ENCODE data around the gene CYP1A1.

DNA sequence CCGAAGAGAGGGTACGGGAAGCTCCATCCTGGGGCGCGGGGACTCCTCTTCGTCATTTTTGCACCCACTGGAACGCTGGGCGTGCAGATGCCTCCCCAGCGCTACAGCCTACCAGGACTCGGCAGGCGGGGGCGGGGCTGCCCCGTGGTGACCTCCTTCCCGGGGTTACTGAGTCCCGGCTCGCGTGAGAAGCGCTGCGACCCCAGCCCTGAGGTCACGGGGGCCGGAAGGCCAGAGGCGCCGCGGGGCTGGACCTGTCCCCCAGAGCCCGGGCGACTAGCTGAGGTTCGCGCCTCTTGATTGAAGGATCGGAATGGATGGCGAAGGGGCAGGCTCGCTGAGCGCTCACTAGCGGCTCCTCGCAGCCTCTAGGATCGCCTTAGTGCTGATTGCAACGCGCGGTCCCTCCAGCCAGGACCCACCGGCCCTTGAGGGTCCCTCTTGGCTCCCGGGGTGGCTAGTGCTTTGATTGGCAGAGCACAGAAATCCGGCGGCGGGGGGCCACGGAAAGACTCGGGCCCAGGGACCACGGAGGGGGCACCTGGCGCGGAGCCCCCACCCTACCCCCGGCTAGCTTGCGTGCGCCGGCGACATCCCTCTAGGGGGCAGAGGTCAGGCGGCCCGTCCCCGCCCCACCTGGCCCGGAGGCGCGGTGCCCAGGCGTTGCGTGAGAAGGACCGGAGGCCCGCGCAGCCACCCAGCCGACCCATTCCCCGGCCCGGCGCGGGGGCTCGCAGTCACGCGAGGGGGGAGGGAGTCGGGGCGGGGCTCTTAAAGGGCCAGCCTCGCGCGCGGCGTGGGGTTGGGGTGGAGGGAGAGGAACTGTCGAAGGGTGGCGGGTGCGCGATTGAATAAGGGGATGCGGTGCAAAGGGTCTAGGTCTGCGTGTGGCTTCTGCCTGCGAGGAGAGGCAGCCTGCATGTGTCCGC, 781 bp upstream of the CYP1A1 start:
- TF ChIP-seq, protein P1, sequence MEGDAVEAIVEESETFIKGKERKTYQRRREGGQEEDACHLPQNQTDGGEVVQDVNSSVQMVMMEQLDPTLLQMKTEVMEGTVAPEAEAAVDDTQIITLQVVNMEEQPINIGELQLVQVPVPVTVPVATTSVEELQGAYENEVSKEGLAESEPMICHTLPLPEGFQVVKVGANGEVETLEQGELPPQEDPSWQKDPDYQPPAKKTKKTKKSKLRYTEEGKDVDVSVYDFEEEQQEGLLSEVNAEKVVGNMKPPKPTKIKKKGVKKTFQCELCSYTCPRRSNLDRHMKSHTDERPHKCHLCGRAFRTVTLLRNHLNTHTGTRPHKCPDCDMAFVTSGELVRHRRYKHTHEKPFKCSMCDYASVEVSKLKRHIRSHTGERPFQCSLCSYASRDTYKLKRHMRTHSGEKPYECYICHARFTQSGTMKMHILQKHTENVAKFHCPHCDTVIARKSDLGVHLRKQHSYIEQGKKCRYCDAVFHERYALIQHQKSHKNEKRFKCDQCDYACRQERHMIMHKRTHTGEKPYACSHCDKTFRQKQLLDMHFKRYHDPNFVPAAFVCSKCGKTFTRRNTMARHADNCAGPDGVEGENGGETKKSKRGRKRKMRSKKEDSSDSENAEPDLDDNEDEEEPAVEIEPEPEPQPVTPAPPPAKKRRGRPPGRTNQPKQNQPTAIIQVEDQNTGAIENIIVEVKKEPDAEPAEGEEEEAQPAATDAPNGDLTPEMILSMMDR (conservative IDR thresholded peaks at IDR 0.05 in 1 of 2, IDR thresholded peaks at IDR 0.05 in 1 of 2; ENCODE audit: low read depth in 1 of 2, low read length in 2 of 2) = no peak
- no peak for TF ChIP-seq EZH2 (IDR thresholded peaks at IDR 0.05; ENCODE audit: low read length, missing control alignments)

All from fibroblast of lung (primary cell).